Astrocyte (in vitro differentiated cells and primary cell): ENCODE data around the gene CBX7. TPM values are rescaled to one million over a fixed set of nuclear protein-coding genes. Genes with fewer than 3 reads are reported as not detected.

Source experiments
- DNase-seq: peaks from one replicate; pipeline ENCODE4 v3.0.0-alpha.2; 2010; ENCODE audit warnings: low read depth
- FAIRE-seq: peaks from 2 replicates; lab custom pipeline; 2011; peaks lifted over from hg19 to GRCh38; lab: Jason Lieb, UNC
- H2AFZ ChIP-seq: 2 replicates; pipeline ENCODE4 v1.6.0; 2012; ENCODE audit warnings: low read depth, low read length, inconsistent platforms
- H3K27ac ChIP-seq: 2 replicates; pipeline ENCODE4 v1.5.1; 2011; ENCODE audit warnings: low read depth, low read length, inconsistent platforms
- H3K27me3 ChIP-seq: 2 replicates; pipeline ENCODE4 v1.6.0; 2011; ENCODE audit warnings: low read length, inconsistent platforms; ENCODE audit not compliant: insufficient read depth
- H3K36me3 ChIP-seq: 2 replicates; pipeline ENCODE4 v1.5.1; 2011; ENCODE audit warnings: low read length, inconsistent platforms; ENCODE audit not compliant: insufficient read depth
- H3K4me1 ChIP-seq: 2 replicates; pipeline ENCODE4 v1.5.1; 2011; ENCODE audit warnings: low read length, inconsistent platforms; ENCODE audit not compliant: insufficient read depth
- H3K4me2 ChIP-seq: 2 replicates; pipeline ENCODE4 v1.6.0; 2012; ENCODE audit warnings: low read length, inconsistent platforms
- H3K4me3 ChIP-seq: 2 replicates; pipeline ENCODE4 v1.5.1; 2011; ENCODE audit warnings: low read depth, mild to moderate bottlenecking, low read length, inconsistent platforms; ENCODE audit not compliant: insufficient read depth
- H3K79me2 ChIP-seq: 2 replicates; pipeline ENCODE4 v1.6.0; 2012; ENCODE audit warnings: mild to moderate bottlenecking, low read length, inconsistent platforms; ENCODE audit not compliant: insufficient read depth
- H3K9ac ChIP-seq: 2 replicates; pipeline ENCODE4 v1.6.0; 2012; ENCODE audit warnings: mild to moderate bottlenecking, low read length, inconsistent platforms
- H3K9me3 ChIP-seq: 2 replicates; pipeline ENCODE4 v1.5.1; 2012; ENCODE audit warnings: low read depth, mild to moderate bottlenecking, low read length, inconsistent platforms; ENCODE audit not compliant: insufficient read depth
- H4K20me1 ChIP-seq: 2 replicates; pipeline ENCODE4 v1.6.0; 2012; ENCODE audit warnings: low read length, inconsistent platforms; ENCODE audit not compliant: insufficient read depth
- H3K27ac Mint-ChIP-seq: one replicate; pipeline ENCODE4 v1.8.0; 2021; ENCODE audit warnings: mild to moderate bottlenecking, mixed read lengths; ENCODE audit not compliant: unreplicated experiment
- H3K27me3 Mint-ChIP-seq: one replicate; pipeline ENCODE4 v1.8.0; 2021; ENCODE audit warnings: low read depth, mixed read lengths; ENCODE audit not compliant: unreplicated experiment
- H3K36me3 Mint-ChIP-seq: one replicate; pipeline ENCODE4 v1.8.0; 2021; ENCODE audit warnings: low read depth, mixed read lengths; ENCODE audit not compliant: unreplicated experiment
- H3K4me1 Mint-ChIP-seq: one replicate; pipeline ENCODE4 v1.8.0; 2021; ENCODE audit warnings: low read depth, mixed read lengths; ENCODE audit not compliant: unreplicated experiment
- H3K4me3 Mint-ChIP-seq: one replicate; pipeline ENCODE4 v1.8.0; 2021; ENCODE audit warnings: mild to moderate bottlenecking, moderate library complexity, mixed read lengths; ENCODE audit not compliant: unreplicated experiment
- H3K9me3 Mint-ChIP-seq: one replicate; pipeline ENCODE4 v1.8.0; 2021; ENCODE audit warnings: mild to moderate bottlenecking, mixed read lengths; ENCODE audit not compliant: unreplicated experiment
- CTCF ChIP-seq: IDR thresholded peaks from 2 replicates; pipeline ENCODE4 v1.5.1; 2011; ENCODE audit warnings: low read depth, mild to moderate bottlenecking, inconsistent platforms, low read length, moderate library complexity; ENCODE audit not compliant: insufficient read depth
- EZH2 ChIP-seq: IDR thresholded peaks from 2 replicates; pipeline ENCODE4 v1.6.1; 2012; ENCODE audit warnings: mild to moderate bottlenecking, low read length, inconsistent platforms; ENCODE audit not compliant: insufficient read depth
- total RNA-seq: library from RNA; stranded (reverse); gene quantifications from 2 replicates; pipeline ENCODE4 v1.2.1, GENCODE V29; 2021

The CBX7 gene
- total RNA-seq, 1 donor from 2014 or later = 1.2 TPM

- H3K4me3 ChIP-seq = peak overlapping the region; percentile 52
- no peaks in the 10 kb centered on the region for H4K20me1 ChIP-seq
- H3K79me2 ChIP-seq = no peaks in the 10 kb centered on the region
- H3K4me1 ChIP-seq = peaks cover 16% of the 10 kb centered on the region
- peak overlapping the region; percentile 72 for H3K9ac ChIP-seq
- H3K9me3 ChIP-seq = no peaks in the 10 kb centered on the region
- H3K4me2 ChIP-seq = peak overlapping the region; percentile 100
- Mint-ChIP-seq H3K9me3 (no peaks in the 10 kb centered on the region), H3K4me1 (no peaks in the 10 kb centered on the region), H3K36me3 (no peaks in the 10 kb centered on the region), H3K4me3 (peak overlapping the region; percentile 79), H3K27me3 (peaks cover 6% of the 10 kb centered on the region), H3K27ac (peak overlapping the region; percentile 58)
- H3K27ac ChIP-seq = peak overlapping the region; percentile 22
- TF ChIP-seq CTCF (no peak), EZH2 (no peak)
- H3K27me3 ChIP-seq = no peaks in the 10 kb centered on the region
- DNase-seq (no peak), FAIRE-seq (no peak)
- no peaks in the 10 kb centered on the region for H3K36me3 ChIP-seq
- peak overlapping the region; percentile 85 for H2AFZ ChIP-seq
Measured at GRCh38 chr22:39146256-39147101, 6.0 kb downstream of the CBX7 start.

DNA sequence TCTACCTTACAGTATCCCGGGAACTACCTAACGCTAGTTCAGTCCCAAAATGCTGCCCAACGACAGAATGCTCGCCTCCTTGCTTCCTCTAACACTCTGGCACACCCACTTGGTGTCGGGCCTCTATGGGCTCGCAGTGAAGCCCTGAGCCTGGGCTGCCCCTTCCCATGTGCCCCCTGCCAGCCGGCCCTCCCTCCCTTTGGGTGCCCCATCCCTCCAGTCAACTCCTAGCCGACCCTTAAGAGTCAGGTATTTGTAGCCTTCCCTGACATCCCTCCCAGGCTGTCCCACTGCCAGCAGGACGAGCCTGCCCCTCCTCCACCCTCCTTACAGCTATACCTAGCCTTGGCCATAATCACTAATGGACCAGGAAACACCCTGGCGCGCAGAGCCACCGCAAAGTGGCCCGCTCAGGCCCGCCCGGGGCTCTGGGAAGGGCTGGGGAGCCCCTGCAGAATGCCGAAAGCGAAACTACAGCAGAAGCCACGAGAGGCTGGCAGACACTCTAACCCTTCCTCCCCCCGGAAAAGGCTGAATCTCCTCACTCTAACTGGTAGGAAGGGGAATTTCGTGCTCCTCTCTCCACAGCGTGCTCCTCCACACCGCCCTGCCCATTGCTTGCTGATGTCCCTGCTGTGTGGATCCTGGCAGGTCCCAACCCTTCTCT is 8.2 kb downstream of the CBX7 start:
- no peaks in the 10 kb centered on the region for H3K36me3 Mint-ChIP-seq
- H3K27ac Mint-ChIP-seq = no peak overlapping the region
- Histone ChIP-seq H3K4me3 (peak overlapping the region; percentile 92), H3K27ac (no peak overlapping the region), H4K20me1 (no peaks in the 10 kb centered on the region), H3K4me1 (peaks cover 16% of the 10 kb centered on the region), H3K79me2 (no peaks in the 10 kb centered on the region), H3K9ac (peak overlapping the region; percentile 83), H3K9me3 (no peaks in the 10 kb centered on the region), H3K27me3 (no peaks in the 10 kb centered on the region), H2AFZ (peak overlapping the region; percentile 100), H3K36me3 (no peaks in the 10 kb centered on the region), H3K4me2 (peak overlapping the region; percentile 100)
- H3K4me3 Mint-ChIP-seq = peak overlapping the region; percentile 74
- TF ChIP-seq EZH2 = no peak
- no peaks in the 10 kb centered on the region for H3K4me1 Mint-ChIP-seq
- DNase-seq (peak; percentile 33), FAIRE-seq (no peak)
- no peaks in the 10 kb centered on the region for H3K9me3 Mint-ChIP-seq
- H3K27me3 Mint-ChIP-seq = peaks cover 12% of the 10 kb centered on the region

GRCh38 chr22:39142088-39142680 is 10.3 kb downstream of the CBX7 start:
- H3K27me3 Mint-ChIP-seq = peaks cover 20% of the 10 kb centered on the region
- no peak overlapping the region for H2AFZ ChIP-seq
- no peaks in the 10 kb centered on the region for H4K20me1 ChIP-seq
- H3K36me3 ChIP-seq = no peaks in the 10 kb centered on the region
- H3K9ac ChIP-seq = no peak overlapping the region
- TF ChIP-seq EZH2 = no peak
- TF ChIP-seq CTCF = no peak
- no peaks in the 10 kb centered on the region for H3K4me1 Mint-ChIP-seq
- no peak overlapping the region for H3K27ac ChIP-seq
- no peaks in the 10 kb centered on the region for H3K36me3 Mint-ChIP-seq
- no peaks in the 10 kb centered on the region for H3K9me3 ChIP-seq
- no peak overlapping the region for H3K4me3 ChIP-seq
- FAIRE-seq (no peak), DNase-seq (no peak)
- no peak overlapping the region for H3K27ac Mint-ChIP-seq
- H3K27me3 ChIP-seq = no peaks in the 10 kb centered on the region
- H3K79me2 ChIP-seq = no peaks in the 10 kb centered on the region
- no peaks in the 10 kb centered on the region for H3K9me3 Mint-ChIP-seq
- no peak overlapping the region for H3K4me3 Mint-ChIP-seq
- H3K4me1 ChIP-seq = peaks cover 16% of the 10 kb centered on the region
- no peak overlapping the region for H3K4me2 ChIP-seq
